ENCODE measurements around the gene RPL22L1. TPM values are rescaled to one million over a fixed set of nuclear protein-coding genes. Genes with fewer than 3 reads are reported as not detected.
"Not testable (repeated sequence)": the region's sequence is repeated elsewhere in the genome, so short reads cannot be mapped to it uniquely, and the experiment has no call there.

Gene RPL22L1
- total RNA-seq, 1 experiment from 2014 or later, result 409 TPM

DNA sequence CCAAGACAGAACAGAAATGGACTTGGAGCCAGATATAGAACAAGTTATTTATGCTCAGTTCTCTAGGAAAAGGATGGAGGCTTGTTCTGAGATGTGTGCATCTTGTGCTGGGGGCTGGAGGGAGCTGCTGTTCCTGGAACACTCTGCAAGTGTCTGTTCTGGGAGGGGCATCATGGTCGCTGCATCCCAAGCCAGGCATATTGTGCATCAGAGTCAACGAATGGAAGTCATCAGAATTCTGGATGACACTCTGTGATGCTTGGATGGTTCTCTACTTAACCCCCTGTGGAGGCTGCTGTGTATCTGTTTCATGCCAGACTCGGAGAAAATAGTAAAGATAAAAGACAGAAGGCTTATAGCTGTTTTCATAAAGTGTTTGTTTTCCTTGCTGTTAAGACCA, 34.7 kb downstream of the RPL22L1 start:
- TF ChIP-seq, protein P1, sequence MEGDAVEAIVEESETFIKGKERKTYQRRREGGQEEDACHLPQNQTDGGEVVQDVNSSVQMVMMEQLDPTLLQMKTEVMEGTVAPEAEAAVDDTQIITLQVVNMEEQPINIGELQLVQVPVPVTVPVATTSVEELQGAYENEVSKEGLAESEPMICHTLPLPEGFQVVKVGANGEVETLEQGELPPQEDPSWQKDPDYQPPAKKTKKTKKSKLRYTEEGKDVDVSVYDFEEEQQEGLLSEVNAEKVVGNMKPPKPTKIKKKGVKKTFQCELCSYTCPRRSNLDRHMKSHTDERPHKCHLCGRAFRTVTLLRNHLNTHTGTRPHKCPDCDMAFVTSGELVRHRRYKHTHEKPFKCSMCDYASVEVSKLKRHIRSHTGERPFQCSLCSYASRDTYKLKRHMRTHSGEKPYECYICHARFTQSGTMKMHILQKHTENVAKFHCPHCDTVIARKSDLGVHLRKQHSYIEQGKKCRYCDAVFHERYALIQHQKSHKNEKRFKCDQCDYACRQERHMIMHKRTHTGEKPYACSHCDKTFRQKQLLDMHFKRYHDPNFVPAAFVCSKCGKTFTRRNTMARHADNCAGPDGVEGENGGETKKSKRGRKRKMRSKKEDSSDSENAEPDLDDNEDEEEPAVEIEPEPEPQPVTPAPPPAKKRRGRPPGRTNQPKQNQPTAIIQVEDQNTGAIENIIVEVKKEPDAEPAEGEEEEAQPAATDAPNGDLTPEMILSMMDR (IDR thresholded peaks at IDR 0.05; ENCODE audit: unreplicated experiment), result no peak
- POLR2A ChIA-PET, result no interaction called here
- CTCF ChIA-PET, result interaction anchor here (1.0 to 2.0 kb wide), 7 partner anchors 9 to 424 kb away, joined by 3 to 10 read pairs (median 4); no protein-coding TSS in a partner anchor
- Mint-ChIP-seq H3K27ac (ENCODE audit: low read depth, unreplicated experiment) (no peak overlapping the region), H3K4me1 (ENCODE audit: insufficient read depth, unreplicated experiment) (peaks cover 4% of the 10 kb centered on the region), H3K4me3 (ENCODE audit: unreplicated experiment) (no peak overlapping the region), H3K36me3 (ENCODE audit: insufficient read depth, unreplicated experiment) (peaks cover 6% of the 10 kb centered on the region), H3K27me3 (ENCODE audit: insufficient read depth, unreplicated experiment) (no peaks in the 10 kb centered on the region), H3K9me3 (ENCODE audit: unreplicated experiment) (no peaks in the 10 kb centered on the region)
- intact Hi-C loops (cut with micrococcal nuclease), result no loop called here
- BruUV-seq (replicated peaks), result no TSS peak
- DNase-seq (ENCODE audit: unreplicated experiment), result no peak

GRCh38 chr3:170830580-170830979, 39.4 kb downstream of the RPL22L1 start:
- Mint-ChIP-seq H3K4me3 (ENCODE audit: unreplicated experiment) (no peak overlapping the region), H3K9me3 (ENCODE audit: unreplicated experiment) (no peaks in the 10 kb centered on the region), H3K27me3 (ENCODE audit: insufficient read depth, unreplicated experiment) (no peaks in the 10 kb centered on the region), H3K36me3 (ENCODE audit: insufficient read depth, unreplicated experiment) (no peaks in the 10 kb centered on the region), H3K4me1 (ENCODE audit: insufficient read depth, unreplicated experiment) (no peaks in the 10 kb centered on the region), H3K27ac (ENCODE audit: low read depth, unreplicated experiment) (no peak overlapping the region)
- intact Hi-C loops (cut with micrococcal nuclease), result no loop called here
- ChIA-PET CTCF (no interaction called here), POLR2A (no interaction called here)
- TF ChIP-seq, protein P1 (IDR thresholded peaks at IDR 0.05; ENCODE audit: unreplicated experiment), result no peak
- DNase-seq (ENCODE audit: unreplicated experiment), result no peak
- BruUV-seq (replicated peaks), result no TSS peak

DNA sequence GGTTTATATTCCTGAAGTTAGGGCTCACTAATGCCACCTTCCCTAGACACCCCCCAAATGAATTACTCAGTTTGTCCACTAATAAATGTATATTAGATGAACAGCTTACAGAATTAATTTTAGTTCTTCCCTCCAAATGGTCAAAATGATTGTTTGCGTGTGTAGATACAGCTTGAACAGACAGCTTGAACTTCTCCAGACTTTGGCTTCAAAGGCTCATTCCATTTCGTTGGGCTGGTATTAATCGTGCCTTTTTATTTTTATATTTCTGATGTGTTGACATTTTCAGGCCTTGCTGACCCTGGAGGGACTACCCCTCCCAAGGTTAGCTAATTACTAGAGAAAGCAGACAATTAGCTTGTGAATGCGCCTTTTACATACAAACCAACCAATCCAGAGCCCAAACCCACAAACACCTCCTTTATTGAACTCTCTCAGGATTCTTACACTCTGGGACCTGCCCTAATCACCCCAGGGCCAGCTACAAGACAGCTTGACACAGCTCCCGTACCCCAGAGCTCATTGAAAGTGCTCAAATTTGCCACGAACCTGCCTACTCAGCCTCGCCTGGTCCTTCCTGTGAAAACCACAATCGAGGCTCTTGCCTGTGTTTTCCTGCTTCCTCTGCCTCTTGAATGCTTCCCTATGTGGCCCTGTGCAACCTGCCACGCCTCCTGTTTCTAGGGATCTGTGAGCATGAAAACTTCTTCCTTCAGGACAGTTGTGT, 40.3 kb downstream of the RPL22L1 start:
- ChIA-PET CTCF (interaction anchor here (0.6 to 7.2 kb wide), 5 partner anchors 17 to 552 kb away, joined by 3 to 55 read pairs (median 6); no protein-coding TSS in a partner anchor), POLR2A (no interaction called here)
- Mint-ChIP-seq H3K4me3 (ENCODE audit: unreplicated experiment) (no peak overlapping the region), H3K9me3 (ENCODE audit: unreplicated experiment) (no peaks in the 10 kb centered on the region), H3K27me3 (ENCODE audit: insufficient read depth, unreplicated experiment) (no peaks in the 10 kb centered on the region), H3K4me1 (ENCODE audit: insufficient read depth, unreplicated experiment) (no peaks in the 10 kb centered on the region), H3K36me3 (ENCODE audit: insufficient read depth, unreplicated experiment) (no peaks in the 10 kb centered on the region), H3K27ac (ENCODE audit: low read depth, unreplicated experiment) (no peak overlapping the region)
- no peak for DNase-seq (ENCODE audit: unreplicated experiment)
- no TSS peak for BruUV-seq (replicated peaks)
- intact Hi-C loops (cut with micrococcal nuclease), result no loop called here
- TF ChIP-seq, protein P1 (IDR thresholded peaks at IDR 0.05; ENCODE audit: unreplicated experiment), result no peak

DNA sequence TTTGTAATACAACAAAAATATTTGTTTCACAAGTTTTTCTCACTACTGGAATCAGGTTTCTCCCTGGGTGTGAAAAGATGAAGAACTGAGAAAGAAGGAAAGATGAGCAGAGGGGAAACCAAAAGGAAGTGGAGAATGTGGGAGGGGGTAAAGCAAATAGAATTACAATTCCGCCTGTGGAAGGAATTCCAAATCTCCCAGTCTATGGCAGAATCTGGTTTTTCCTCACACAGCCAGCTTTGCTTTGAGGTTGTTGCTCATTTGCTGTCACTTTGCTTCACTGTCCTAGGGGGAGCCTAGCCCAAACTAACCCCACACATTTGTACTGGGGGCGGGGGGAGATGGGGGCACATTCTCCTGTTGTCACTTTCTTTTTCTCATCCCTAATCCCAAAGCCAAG, 43.9 kb downstream of the RPL22L1 start:
- BruUV-seq (replicated peaks), result no TSS peak
- ChIA-PET POLR2A (interaction anchor here (1.2 kb wide), 1 partner anchor 11 kb away, joined by 3 read pairs; no protein-coding TSS in a partner anchor), CTCF (interaction anchor here (0.8 to 7.2 kb wide), 4 partner anchors 9 to 418 kb away, joined by 3 to 55 read pairs (median 4); no protein-coding TSS in a partner anchor)
- TF ChIP-seq, protein P1 (IDR thresholded peaks at IDR 0.05; ENCODE audit: unreplicated experiment), result no peak
- no peaks in the 10 kb centered on the region for H3K9me3 Mint-ChIP-seq (ENCODE audit: unreplicated experiment)
- DNase-seq (ENCODE audit: unreplicated experiment), result no peak
- H3K36me3 Mint-ChIP-seq (ENCODE audit: insufficient read depth, unreplicated experiment), result no peaks in the 10 kb centered on the region
- H3K27ac Mint-ChIP-seq (ENCODE audit: low read depth, unreplicated experiment), result no peak overlapping the region
- H3K4me3 Mint-ChIP-seq (ENCODE audit: unreplicated experiment), result no peak overlapping the region
- no peaks in the 10 kb centered on the region for H3K4me1 Mint-ChIP-seq (ENCODE audit: insufficient read depth, unreplicated experiment)
- H3K27me3 Mint-ChIP-seq (ENCODE audit: insufficient read depth, unreplicated experiment), result peaks cover 11% of the 10 kb centered on the region
- intact Hi-C loops (cut with micrococcal nuclease), result no loop called here

GRCh38 chr3:170823562-170823961, 46.4 kb downstream of the RPL22L1 start:
- H3K4me1 Mint-ChIP-seq (ENCODE audit: insufficient read depth, unreplicated experiment); H3K36me3 Mint-ChIP-seq (ENCODE audit: insufficient read depth, unreplicated experiment); H3K27ac Mint-ChIP-seq (ENCODE audit: low read depth, unreplicated experiment); H3K4me3 Mint-ChIP-seq (ENCODE audit: unreplicated experiment); intact Hi-C loops (cut with micrococcal nuclease); POLR2A ChIA-PET; H3K9me3 Mint-ChIP-seq (ENCODE audit: unreplicated experiment); DNase-seq (ENCODE audit: unreplicated experiment); BruUV-seq (replicated peaks): not testable (repeated sequence)
- H3K27me3 Mint-ChIP-seq (ENCODE audit: insufficient read depth, unreplicated experiment), result peaks cover 11% of the 10 kb centered on the region
- CTCF ChIA-PET, result interaction anchor here (0.6 to 7.2 kb wide), 5 partner anchors 11 to 410 kb away, joined by 3 to 55 read pairs (median 4); no protein-coding TSS in a partner anchor

DNA sequence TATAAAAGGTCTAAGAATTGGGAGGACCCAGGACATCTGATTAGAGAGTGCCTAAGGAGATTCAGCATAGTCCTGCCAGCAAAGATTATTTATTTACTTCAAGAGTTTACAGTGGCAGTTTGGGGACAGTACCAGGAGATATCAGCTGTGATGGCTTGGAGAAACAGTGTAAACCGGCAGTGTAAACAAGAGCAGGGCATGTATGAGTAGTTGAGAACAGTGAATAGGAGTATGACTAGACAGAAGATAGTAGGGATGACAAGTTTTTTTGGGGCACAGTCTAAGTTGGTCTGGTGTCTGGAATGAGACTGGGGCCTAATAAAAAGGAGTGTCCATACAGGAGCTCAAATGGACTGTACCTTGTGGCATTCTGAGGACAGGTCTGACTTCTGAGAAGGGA, 51.7 kb downstream of the RPL22L1 start:
- BruUV-seq (replicated peaks); H3K36me3 Mint-ChIP-seq (ENCODE audit: insufficient read depth, unreplicated experiment); H3K4me3 Mint-ChIP-seq (ENCODE audit: unreplicated experiment); DNase-seq (ENCODE audit: unreplicated experiment); H3K27ac Mint-ChIP-seq (ENCODE audit: low read depth, unreplicated experiment); intact Hi-C loops (cut with micrococcal nuclease); H3K4me1 Mint-ChIP-seq (ENCODE audit: insufficient read depth, unreplicated experiment); H3K9me3 Mint-ChIP-seq (ENCODE audit: unreplicated experiment); POLR2A ChIA-PET: not testable (repeated sequence)
- CTCF ChIA-PET, result interaction anchor here (1.0 to 2.4 kb wide), 3 partner anchors 9 to 404 kb away, joined by 4 to 7 read pairs (median 4); no protein-coding TSS in a partner anchor
- peaks cover 11% of the 10 kb centered on the region for H3K27me3 Mint-ChIP-seq (ENCODE audit: insufficient read depth, unreplicated experiment)

Measured in MCF 10A (cell line).